KOPT-K1 (cell line): ENCODE measurements around the gene PHF24.
"Not testable (repeated sequence)": the region's sequence is repeated elsewhere in the genome, so short reads cannot be mapped to it uniquely, and the experiment has no call there.

Experiments used
- H3K27ac ChIP-seq: fragments of 200-600 bp; sonication (generic); 2 replicates; pipeline ENCODE4 v1.5.1; 2016; ENCODE audit warnings: antibody characterized with exemption, mild to moderate bottlenecking, low read depth, low read length; ENCODE audit not compliant: poor library complexity, severe bottlenecking
- H3K36me3 ChIP-seq: fragments of 200-600 bp; sonication (generic); 2 replicates; pipeline ENCODE4 v1.5.1; 2017; ENCODE audit warnings: antibody characterized with exemption, mild to moderate bottlenecking, low read length, moderate library complexity; ENCODE audit not compliant: insufficient read depth
- H3K9me3 ChIP-seq: fragments of 200-600 bp; sonication (generic); 2 replicates; pipeline ENCODE4 v1.5.1; 2017; ENCODE audit warnings: antibody characterized with exemption, low read length, mild to moderate bottlenecking; ENCODE audit not compliant: insufficient read depth, poor library complexity, severe bottlenecking

PHF24 gene

GRCh38 chr9:34957492-34958410 is at the start of gene PHF24:
PHF24 (plus strand) TSS chr9:34958285; CDS start chr9:34971299, 13,014 bp downstream.
- Histone ChIP-seq H3K9me3 (no peaks in the 10 kb centered on the region), H3K36me3 (no peaks in the 10 kb centered on the region), H3K27ac (no peak within 1 kb of the TSS)

GRCh38 chr9:34927061-34927460 is 31.0 kb upstream of the PHF24 start:
- no peaks in the 10 kb centered on the region for H3K36me3 ChIP-seq

GRCh38 chr9:34928921-34929320 is 29.2 kb upstream of the PHF24 start:
- Histone ChIP-seq H3K27ac (no peak overlapping the region), H3K36me3 (no peaks in the 10 kb centered on the region), H3K9me3 (peaks cover 21% of the 10 kb centered on the region)

More at GRCh38 chr9:34927061-34927460, 31.0 kb upstream of the PHF24 start:
- peaks cover 21% of the 10 kb centered on the region for H3K9me3 ChIP-seq
- H3K27ac ChIP-seq: no peak overlapping the region

- no peak overlapping the region for H3K27ac ChIP-seq
Observed at GRCh38 chr9:34929506-34930102, 28.5 kb upstream of the PHF24 start.

GRCh38 chr9:34939989-34940388 is 18.1 kb upstream of the PHF24 start:
- H3K36me3 ChIP-seq, H3K9me3 ChIP-seq, H3K27ac ChIP-seq: not testable (repeated sequence)

More at GRCh38 chr9:34929506-34930102, 28.5 kb upstream of the PHF24 start:
- Histone ChIP-seq H3K9me3 (peaks cover 19% of the 10 kb centered on the region), H3K36me3 (no peaks in the 10 kb centered on the region)

- Histone ChIP-seq H3K27ac (no peak overlapping the region), H3K9me3 (no peaks in the 10 kb centered on the region), H3K36me3 (no peaks in the 10 kb centered on the region)
Observed at GRCh38 chr9:34948451-34948850, 9.6 kb upstream of the PHF24 start.

- Histone ChIP-seq H3K9me3 (no peaks in the 10 kb centered on the region), H3K36me3 (no peaks in the 10 kb centered on the region), H3K27ac (no peak overlapping the region)
Observed at GRCh38 chr9:34954225-34954624, 3.9 kb upstream of the PHF24 start.

- H3K36me3 ChIP-seq, H3K27ac ChIP-seq, H3K9me3 ChIP-seq: not testable (repeated sequence)
Observed at GRCh38 chr9:34956066-34956465, 2.0 kb upstream of the PHF24 start.

- H3K9me3 ChIP-seq: no peaks in the 10 kb centered on the region
- H3K36me3 ChIP-seq: no peaks in the 10 kb centered on the region
- H3K27ac ChIP-seq: no peak overlapping the region
Observed at GRCh38 chr9:34956648-34957047, 1.4 kb upstream of the PHF24 start.

GRCh38 chr9:34958411-34958982 is 412 bp downstream of the PHF24 start:
- Histone ChIP-seq H3K36me3 (no peaks in the 10 kb centered on the region), H3K9me3 (no peaks in the 10 kb centered on the region), H3K27ac (no peak overlapping the region)

- no peaks in the 10 kb centered on the region for H3K36me3 ChIP-seq
- H3K27ac ChIP-seq: no peak overlapping the region
- no peaks in the 10 kb centered on the region for H3K9me3 ChIP-seq
Observed at GRCh38 chr9:34959461-34959860, 1.4 kb downstream of the PHF24 start.

- no peaks in the 10 kb centered on the region for H3K36me3 ChIP-seq
- H3K9me3 ChIP-seq: no peaks in the 10 kb centered on the region
- H3K27ac ChIP-seq: no peak overlapping the region
Observed at GRCh38 chr9:34961574-34962490, 3.7 kb downstream of the PHF24 start.

GRCh38 chr9:34962546-34962945 is 4.5 kb downstream of the PHF24 start:
- Histone ChIP-seq H3K9me3 (no peaks in the 10 kb centered on the region), H3K27ac (no peak overlapping the region), H3K36me3 (no peaks in the 10 kb centered on the region)

- no peaks in the 10 kb centered on the region for H3K36me3 ChIP-seq
- no peaks in the 10 kb centered on the region for H3K9me3 ChIP-seq
- no peak overlapping the region for H3K27ac ChIP-seq
Observed at GRCh38 chr9:34963552-34963951, 5.5 kb downstream of the PHF24 start.
